ENCODE data around the gene MCM3AP. TPM values are rescaled to one million over a fixed set of nuclear protein-coding genes. Genes with fewer than 3 reads are reported as not detected.

MCM3AP gene
- total and polyA plus RNA-seq, 4 donors: 15.5 to 58.1 (median 33.5) TPM

DNA sequence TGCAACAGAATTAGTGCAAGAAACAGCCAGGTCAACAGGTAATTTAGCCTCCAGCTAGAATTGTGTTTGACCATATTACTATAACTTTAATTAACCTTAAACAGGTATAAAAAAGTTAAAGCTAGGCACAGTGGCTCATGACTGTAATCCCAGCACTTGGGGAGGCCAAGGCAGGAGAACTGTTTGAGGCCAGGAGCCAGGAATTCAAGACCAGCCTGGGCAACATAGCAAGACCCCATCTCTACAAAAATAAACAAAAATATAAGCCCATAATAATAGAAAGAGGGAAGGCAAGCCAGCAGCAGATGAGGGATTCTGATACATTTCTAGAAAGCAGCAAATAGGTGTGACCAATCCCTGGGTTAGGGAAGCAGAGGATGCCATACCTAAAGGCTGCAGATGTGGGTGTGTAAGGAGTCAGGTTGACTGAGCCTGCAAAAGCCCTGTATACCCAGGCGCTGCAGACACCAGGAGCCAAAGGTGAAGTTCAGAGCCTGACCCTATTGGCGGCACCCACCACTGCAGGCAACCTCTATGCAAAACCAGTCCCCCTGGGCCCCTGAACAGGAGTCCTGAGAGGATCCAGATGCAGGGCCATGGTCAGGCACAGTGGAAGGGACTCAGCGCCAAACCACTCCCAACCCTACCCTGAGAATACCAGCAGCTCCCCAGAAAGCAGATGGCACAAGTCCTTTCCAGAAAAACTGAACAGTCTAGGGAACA lies 37.6 kb downstream of the MCM3AP start:
- Histone ChIP-seq H3K4me3 (ENCODE audit: low read depth in 1 of 3, low read length in 3 of 3) (no peak overlapping the region), H3K36me3 (ENCODE audit: control insufficient read depth in 4 of 4, insufficient read depth in 3 of 4, low read depth in 1 of 4, low read length in 3 of 4) (peaks cover 23 to 77% (median 62%) of the 10 kb centered on the region in 4 donors), H3K9ac (ENCODE audit: low read depth in 1 of 2, low read length in 2 of 2) (no peak overlapping the region), H3K27ac (ENCODE audit: low read depth in 1 of 2, low read length in 2 of 2) (no peak overlapping the region), H3K27me3 (ENCODE audit: control insufficient read depth in 4 of 4, insufficient read depth in 4 of 4, low read length in 3 of 4) (no peaks in the 10 kb centered on the region), H3K4me1 (ENCODE audit: control insufficient read depth in 4 of 4, insufficient read depth in 4 of 4, low read length in 3 of 4) (peaks cover 0 to 6% (median 2%) of the 10 kb centered on the region in 4 donors), H3K9me3 (ENCODE audit: control insufficient read depth in 4 of 4, low read length in 3 of 4) (no peaks in the 10 kb centered on the region)
- WGBS: 97% methylated on average over 3 of the region's 3 CpGs
- DNase-seq (ENCODE audit: low spot score): no peak
- TF ChIP-seq GABPA (IDR thresholded peaks at IDR 0.05 in 1 of 2, conservative IDR thresholded peaks at IDR 0.05 in 1 of 2) (no peak), HNF4A (conservative IDR thresholded peaks at IDR 0.05) (no peak), TAF1 (conservative IDR thresholded peaks at IDR 0.05) (no peak), HNF4G (IDR thresholded peaks at IDR 0.05) (no peak), ZBTB33 (IDR thresholded peaks at IDR 0.05) (no peak), MAX (IDR thresholded peaks at IDR 0.05) (no peak), ATF3 (IDR thresholded peaks at IDR 0.05) (no peak), SP1 (IDR thresholded peaks at IDR 0.05) (no peak), NR2F2 (IDR thresholded peaks at IDR 0.05) (no peak), RAD21 (IDR thresholded peaks at IDR 0.05) (no peak), FOXA2 (IDR thresholded peaks at IDR 0.05) (no peak), YY1 (IDR thresholded peaks at IDR 0.05) (no peak), JUND (IDR thresholded peaks at IDR 0.05) (no peak), EGR1 (IDR thresholded peaks at IDR 0.05; ENCODE audit: low read depth in 2 of 2) (no peak)
- TF ChIP-seq, protein P1, sequence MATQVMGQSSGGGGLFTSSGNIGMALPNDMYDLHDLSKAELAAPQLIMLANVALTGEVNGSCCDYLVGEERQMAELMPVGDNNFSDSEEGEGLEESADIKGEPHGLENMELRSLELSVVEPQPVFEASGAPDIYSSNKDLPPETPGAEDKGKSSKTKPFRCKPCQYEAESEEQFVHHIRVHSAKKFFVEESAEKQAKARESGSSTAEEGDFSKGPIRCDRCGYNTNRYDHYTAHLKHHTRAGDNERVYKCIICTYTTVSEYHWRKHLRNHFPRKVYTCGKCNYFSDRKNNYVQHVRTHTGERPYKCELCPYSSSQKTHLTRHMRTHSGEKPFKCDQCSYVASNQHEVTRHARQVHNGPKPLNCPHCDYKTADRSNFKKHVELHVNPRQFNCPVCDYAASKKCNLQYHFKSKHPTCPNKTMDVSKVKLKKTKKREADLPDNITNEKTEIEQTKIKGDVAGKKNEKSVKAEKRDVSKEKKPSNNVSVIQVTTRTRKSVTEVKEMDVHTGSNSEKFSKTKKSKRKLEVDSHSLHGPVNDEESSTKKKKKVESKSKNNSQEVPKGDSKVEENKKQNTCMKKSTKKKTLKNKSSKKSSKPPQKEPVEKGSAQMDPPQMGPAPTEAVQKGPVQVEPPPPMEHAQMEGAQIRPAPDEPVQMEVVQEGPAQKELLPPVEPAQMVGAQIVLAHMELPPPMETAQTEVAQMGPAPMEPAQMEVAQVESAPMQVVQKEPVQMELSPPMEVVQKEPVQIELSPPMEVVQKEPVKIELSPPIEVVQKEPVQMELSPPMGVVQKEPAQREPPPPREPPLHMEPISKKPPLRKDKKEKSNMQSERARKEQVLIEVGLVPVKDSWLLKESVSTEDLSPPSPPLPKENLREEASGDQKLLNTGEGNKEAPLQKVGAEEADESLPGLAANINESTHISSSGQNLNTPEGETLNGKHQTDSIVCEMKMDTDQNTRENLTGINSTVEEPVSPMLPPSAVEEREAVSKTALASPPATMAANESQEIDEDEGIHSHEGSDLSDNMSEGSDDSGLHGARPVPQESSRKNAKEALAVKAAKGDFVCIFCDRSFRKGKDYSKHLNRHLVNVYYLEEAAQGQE (IDR thresholded peaks at IDR 0.05): no peak
- TF ChIP-seq, protein P2, sequence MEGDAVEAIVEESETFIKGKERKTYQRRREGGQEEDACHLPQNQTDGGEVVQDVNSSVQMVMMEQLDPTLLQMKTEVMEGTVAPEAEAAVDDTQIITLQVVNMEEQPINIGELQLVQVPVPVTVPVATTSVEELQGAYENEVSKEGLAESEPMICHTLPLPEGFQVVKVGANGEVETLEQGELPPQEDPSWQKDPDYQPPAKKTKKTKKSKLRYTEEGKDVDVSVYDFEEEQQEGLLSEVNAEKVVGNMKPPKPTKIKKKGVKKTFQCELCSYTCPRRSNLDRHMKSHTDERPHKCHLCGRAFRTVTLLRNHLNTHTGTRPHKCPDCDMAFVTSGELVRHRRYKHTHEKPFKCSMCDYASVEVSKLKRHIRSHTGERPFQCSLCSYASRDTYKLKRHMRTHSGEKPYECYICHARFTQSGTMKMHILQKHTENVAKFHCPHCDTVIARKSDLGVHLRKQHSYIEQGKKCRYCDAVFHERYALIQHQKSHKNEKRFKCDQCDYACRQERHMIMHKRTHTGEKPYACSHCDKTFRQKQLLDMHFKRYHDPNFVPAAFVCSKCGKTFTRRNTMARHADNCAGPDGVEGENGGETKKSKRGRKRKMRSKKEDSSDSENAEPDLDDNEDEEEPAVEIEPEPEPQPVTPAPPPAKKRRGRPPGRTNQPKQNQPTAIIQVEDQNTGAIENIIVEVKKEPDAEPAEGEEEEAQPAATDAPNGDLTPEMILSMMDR (IDR thresholded peaks at IDR 0.05; ENCODE audit: low read depth, low read length, missing input control): no peak

Measured in liver (tissue), 9 donors.